Measurements from ENCODE around the gene IQCC. TPM values are rescaled to one million over a fixed set of nuclear protein-coding genes. Genes with fewer than 3 reads are reported as not detected.
A peak's percentile ranks its signal among the peaks of the same experiment; 100 is the strongest.

The IQCC gene
- total RNA-seq, 2 experiments from 2014 or later, result 2.4 to 3.2 TPM

- H3K9me3 Mint-ChIP-seq, result no peaks in the 10 kb centered on the region
- Histone ChIP-seq H3K36me3 (ENCODE audit: insufficient read depth, low read length) (peaks cover 5% of the 10 kb centered on the region), H3K4me1 (ENCODE audit: insufficient read depth, low read length) (peaks cover 41% of the 10 kb centered on the region), H3K27ac (ENCODE audit: low read depth in 1 of 2, low read length in 2 of 2) (peak overlapping the region; percentile 77 to 93), H3K27me3 (ENCODE audit: control insufficient read depth in 1 of 2, insufficient read depth in 2 of 2, low read length in 2 of 2) (no peaks in the 10 kb centered on the region), H3K9me3 (ENCODE audit: control insufficient read depth in 1 of 2, insufficient read depth in 1 of 2, low read length in 2 of 2) (no peaks in the 10 kb centered on the region), H3K4me3 (ENCODE audit: low read length) (peak overlapping the region; percentile 90)
- H3K4me3 Mint-ChIP-seq, result peak overlapping the region; percentile 91
- intact Hi-C loops (cut with DNase I, micrococcal nuclease), result loop anchor here in 1 of 2 experiments (1.0 kb wide), 2 partner anchors 71 to 215 kb away; partner anchors contain the start of genes BSDC1 and KPNA6
- TF ChIP-seq CTCF (IDR thresholded peaks at IDR 0.05), result no peak
- CTCF ChIA-PET, result interaction anchor here (1.2 kb wide), 1 partner anchor 106 kb away, joined by 4 read pairs; the partner anchor contains the start of gene TMEM39B
- H3K36me3 Mint-ChIP-seq (ENCODE audit: low read depth), result peaks cover 51% of the 10 kb centered on the region
- no peak for DNase-seq
- ATAC-seq (ENCODE audit: poor library complexity), result no peak
- peaks cover 44% of the 10 kb centered on the region for H3K4me1 Mint-ChIP-seq (ENCODE audit: low read depth)
- H3K27ac Mint-ChIP-seq, result peak overlapping the region; percentile 93
- POLR2A ChIA-PET, result interaction anchor here (0.6 to 4.0 kb wide), 16 partner anchors 18 to 535 kb away, joined by 3 to 41 read pairs (median 5); partner anchors contain the start of genes BSDC1, CCDC28B, KPNA6 and LCK
- no peaks in the 10 kb centered on the region for H3K27me3 Mint-ChIP-seq
These were observed 26.4 kb upstream of the IQCC start for GRCh38 chr1:32179193-32179442.

GRCh38 chr1:32179443-32180185, 25.9 kb upstream of the IQCC start, which contains the start of gene TXLNA:
Gene TXLNA (plus strand): TSS chr1:32179675. CDS start chr1:32180346, 671 bp downstream.
- Mint-ChIP-seq H3K27me3 (no peaks in the 10 kb centered on the region), H3K4me1 (ENCODE audit: low read depth) (peaks cover 49% of the 10 kb centered on the region), H3K4me3 (peak within 1 kb of the TSS; percentile 91), H3K36me3 (ENCODE audit: low read depth) (peaks cover 51% of the 10 kb centered on the region), H3K27ac (peak within 1 kb of the TSS; percentile 93), H3K9me3 (no peaks in the 10 kb centered on the region)
- Histone ChIP-seq H3K4me3 (ENCODE audit: low read length) (peak within 1 kb of the TSS; percentile 90), H3K36me3 (ENCODE audit: insufficient read depth, low read length) (peaks cover 10% of the 10 kb centered on the region), H3K9me3 (ENCODE audit: control insufficient read depth in 1 of 2, insufficient read depth in 1 of 2, low read length in 2 of 2) (no peaks in the 10 kb centered on the region), H3K27ac (ENCODE audit: low read depth in 1 of 2, low read length in 2 of 2) (peak within 1 kb of the TSS; percentile 77 to 93), H3K4me1 (ENCODE audit: insufficient read depth, low read length) (peaks cover 46% of the 10 kb centered on the region), H3K27me3 (ENCODE audit: control insufficient read depth in 1 of 2, insufficient read depth in 2 of 2, low read length in 2 of 2) (no peaks in the 10 kb centered on the region)
- POLR2A ChIA-PET, result interaction anchor here (0.6 to 4.0 kb wide), 19 partner anchors 11 to 535 kb away, joined by 3 to 41 read pairs (median 5); partner anchors contain the start of genes BSDC1, CCDC28B, KPNA6 and LCK
- TF ChIP-seq CTCF (IDR thresholded peaks at IDR 0.05), result no peak
- CTCF ChIA-PET, result interaction anchor here (1.2 to 1.8 kb wide), 2 partner anchors 36 to 107 kb away, joined by 4 to 6 read pairs; partner anchors contain the start of gene TMEM39B
- DNase-seq, result peak; percentile 77 to 94 (median 84)
- ATAC-seq (ENCODE audit: poor library complexity), result peak; percentile 85
- intact Hi-C loops (cut with DNase I, micrococcal nuclease), result loop anchor here in 1 of 2 experiments (1.0 to 2.0 kb wide), 4 partner anchors 21 to 215 kb away; partner anchors contain the start of genes BSDC1, CCDC28B and KPNA6

- no peaks in the 10 kb centered on the region for H3K9me3 Mint-ChIP-seq
- ChIA-PET POLR2A (interaction anchor here (0.8 to 4.0 kb wide), 16 partner anchors 10 to 536 kb away, joined by 3 to 41 read pairs (median 5); partner anchors contain the start of genes BSDC1, CCDC28B, IQCC and KPNA6), CTCF (interaction anchor here (0.6 to 1.8 kb wide), 3 partner anchors 35 to 108 kb away, joined by 3 to 6 read pairs (median 4); partner anchors contain the start of gene TMEM39B)
- H3K27ac Mint-ChIP-seq, result peak overlapping the region; percentile 93
- no peaks in the 10 kb centered on the region for H3K27me3 Mint-ChIP-seq
- no peak for ATAC-seq (ENCODE audit: poor library complexity)
- peak overlapping the region; percentile 86 for H3K4me3 Mint-ChIP-seq
- Histone ChIP-seq H3K4me1 (ENCODE audit: insufficient read depth, low read length) (peaks cover 46% of the 10 kb centered on the region), H3K27ac (ENCODE audit: low read depth in 1 of 2, low read length in 2 of 2) (peak overlapping the region; percentile 65 to 75), H3K9me3 (ENCODE audit: control insufficient read depth in 1 of 2, insufficient read depth in 1 of 2, low read length in 2 of 2) (no peaks in the 10 kb centered on the region), H3K36me3 (ENCODE audit: insufficient read depth, low read length) (peaks cover 14% of the 10 kb centered on the region), H3K4me3 (ENCODE audit: low read length) (peak overlapping the region; percentile 90), H3K27me3 (ENCODE audit: control insufficient read depth in 1 of 2, insufficient read depth in 2 of 2, low read length in 2 of 2) (no peaks in the 10 kb centered on the region)
- no peak for TF ChIP-seq CTCF (IDR thresholded peaks at IDR 0.05)
- H3K36me3 Mint-ChIP-seq (ENCODE audit: low read depth), result peaks cover 52% of the 10 kb centered on the region
- intact Hi-C loops (cut with DNase I, micrococcal nuclease), result loop anchor here in 1 of 2 experiments (2.0 kb wide), 2 partner anchors 20 to 40 kb away; partner anchors contain the start of gene CCDC28B
- peaks cover 54% of the 10 kb centered on the region for H3K4me1 Mint-ChIP-seq (ENCODE audit: low read depth)
- peak in 6 of 14 experiments; percentile 9 to 56 (median 30) for DNase-seq
These were observed 25.0 kb upstream of the IQCC start for GRCh38 chr1:32180186-32181060.
